ENCODE data around the gene CPLX4.

GRCh38 chr18:59328683-59329082, 10.2 kb upstream of the CPLX4 start:
- TF ChIP-seq CTCF (IDR thresholded peaks at IDR 0.05) (no peak), EZH2 (IDR thresholded peaks at IDR 0.05) (no peak)
